HG03064 (cell line): Measurements from ENCODE around the gene SLC47A1.
"Not testable (repeated sequence)": the region's sequence is repeated elsewhere in the genome, so short reads cannot be mapped to it uniquely, and the experiment has no call there.

Source experiments
- ATAC-seq: cut with Tn5 transposase; IDR thresholded peaks from one replicate; pipeline ENCODE4 v1.9.1; 2021; ENCODE audit warnings: low read depth; ENCODE audit not compliant: unreplicated experiment

SLC47A1 gene

DNA sequence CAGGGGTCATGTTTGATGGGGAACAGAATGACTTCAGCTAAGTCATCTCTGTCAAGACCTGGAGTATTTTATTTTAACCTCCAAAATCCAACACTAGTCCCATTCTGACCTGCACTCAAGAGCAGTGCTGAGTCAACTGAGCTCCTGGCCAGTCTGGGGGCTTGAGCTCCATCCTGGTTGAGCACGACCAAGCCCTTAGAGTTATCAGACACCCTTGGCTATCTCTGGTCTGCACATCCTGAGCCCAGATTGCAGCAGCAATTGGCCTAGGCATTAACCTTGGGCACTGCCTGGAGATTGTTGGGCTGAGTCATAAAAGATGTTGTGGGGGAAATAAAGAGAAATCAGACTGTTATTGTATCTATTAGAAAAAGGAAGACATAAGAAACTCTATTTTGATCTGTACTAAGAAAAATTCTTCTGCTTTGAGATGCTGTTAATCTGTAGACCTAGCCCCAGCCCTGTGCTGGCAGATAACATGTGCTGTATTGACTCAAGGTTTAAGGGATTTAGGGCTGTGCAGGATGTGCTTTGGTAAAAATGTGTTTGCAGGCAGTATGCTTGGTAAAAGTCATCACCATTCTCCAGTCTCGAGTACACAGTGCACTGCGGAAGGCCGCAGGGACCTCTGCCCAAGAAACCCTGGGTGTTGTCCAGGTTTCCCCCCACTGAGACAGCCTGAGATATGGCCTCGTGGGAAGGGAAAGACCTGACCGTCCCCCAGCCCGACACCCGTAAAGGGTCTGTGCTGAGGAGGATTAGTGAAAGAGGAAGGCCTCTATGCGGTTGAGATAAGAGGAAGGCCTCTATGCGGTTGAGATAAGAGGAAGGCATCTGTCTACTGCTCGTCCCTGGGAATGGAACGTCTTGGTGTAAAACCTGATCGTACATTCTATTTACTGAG, 14.0 kb upstream of the SLC47A1 start:
- ATAC-seq, result not testable (repeated sequence)

GRCh38 chr17:19520641-19521040, 13.0 kb upstream of the SLC47A1 start:
- ATAC-seq, result no peak

- no peak for ATAC-seq
These were observed 10.0 kb upstream of the SLC47A1 start for GRCh38 chr17:19523690-19524089.

DNA sequence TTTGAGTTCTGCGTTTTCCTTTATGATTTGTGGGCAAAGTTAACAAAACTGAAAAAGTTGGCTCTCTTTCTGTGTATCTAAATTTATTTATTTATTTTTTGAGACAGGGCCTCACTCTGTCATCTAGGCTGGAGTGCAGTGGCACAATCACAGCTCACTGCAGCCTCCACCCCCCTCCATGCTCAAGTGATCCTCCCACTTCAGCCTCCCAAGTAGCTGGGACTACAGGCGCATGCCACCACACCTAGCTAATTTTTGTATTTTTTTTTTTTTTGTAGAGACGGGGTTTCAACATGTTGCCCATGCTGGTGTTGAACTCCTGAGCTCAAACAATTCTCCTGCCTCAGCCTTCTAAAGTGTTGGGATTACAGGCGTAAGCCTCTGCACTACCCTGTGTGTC, 6.7 kb upstream of the SLC47A1 start:
- ATAC-seq, result not testable (repeated sequence)

GRCh38 chr17:19531780-19532501, 1.7 kb upstream of the SLC47A1 start:
- ATAC-seq, result no peak

DNA sequence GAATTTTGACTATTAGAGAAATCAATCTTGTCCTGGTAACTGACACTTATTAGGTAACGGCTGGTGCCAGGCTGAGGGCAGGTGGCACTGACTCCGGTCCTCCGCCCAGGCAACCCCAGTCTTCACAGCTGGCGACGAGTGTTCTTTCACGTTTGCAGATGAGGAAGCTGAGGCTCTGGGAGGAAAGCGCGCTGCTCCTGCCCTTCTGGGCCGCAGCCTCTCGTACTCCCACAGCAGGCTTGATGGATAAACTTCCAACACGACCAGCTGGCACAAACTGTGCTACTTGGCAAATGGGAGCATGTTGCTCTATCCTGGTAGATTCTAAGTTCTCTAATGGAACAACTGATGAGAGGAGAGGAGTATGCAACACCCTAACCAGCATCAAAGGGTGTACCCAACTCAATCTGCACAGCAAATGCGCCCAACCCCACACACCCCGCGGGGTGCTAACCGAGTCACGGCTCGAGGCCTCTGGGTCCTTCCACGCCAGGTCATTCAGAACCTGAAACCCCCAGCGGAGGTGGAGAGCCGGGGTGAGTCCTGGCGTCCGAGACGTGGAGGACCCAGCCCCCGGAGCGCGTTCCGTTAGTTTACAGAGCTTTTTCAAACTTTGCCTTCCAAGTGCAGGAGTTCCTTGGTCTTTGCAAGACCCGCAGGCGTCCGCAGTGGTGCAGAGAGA, 477 bp upstream of the SLC47A1 start:
- ATAC-seq, result no peak

DNA sequence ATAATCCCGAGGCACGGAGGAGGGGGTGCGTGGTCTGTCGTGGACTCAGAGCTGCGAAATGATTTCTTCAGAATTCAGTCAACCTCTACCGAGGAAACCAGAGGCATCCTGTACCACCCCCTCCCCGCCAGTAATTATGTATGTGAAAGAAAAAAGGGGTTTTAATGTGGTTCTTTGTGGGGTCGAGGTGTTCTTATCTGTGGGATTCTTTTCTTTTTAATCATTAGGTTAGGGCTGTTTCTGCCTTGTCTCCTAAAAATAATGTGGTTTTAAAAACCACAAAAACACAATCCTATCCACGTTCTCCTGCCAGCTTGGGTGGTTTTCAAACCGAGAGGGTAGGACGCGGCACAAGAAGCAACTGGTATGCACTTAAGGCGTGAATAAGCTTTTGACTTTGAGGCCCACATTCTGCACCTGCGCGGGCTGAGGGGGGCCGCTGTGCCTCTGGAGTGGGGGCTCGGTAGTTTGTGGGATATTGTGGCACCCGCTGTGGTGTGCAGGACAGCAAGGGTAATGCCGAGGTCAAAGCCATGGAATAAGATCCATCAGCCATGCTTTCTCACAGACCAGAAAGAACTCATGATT, 1.0 kb downstream of the SLC47A1 start:
- ATAC-seq, result no peak

- no peak for ATAC-seq
These were observed 3.5 kb downstream of the SLC47A1 start for GRCh38 chr17:19537111-19537510.

DNA sequence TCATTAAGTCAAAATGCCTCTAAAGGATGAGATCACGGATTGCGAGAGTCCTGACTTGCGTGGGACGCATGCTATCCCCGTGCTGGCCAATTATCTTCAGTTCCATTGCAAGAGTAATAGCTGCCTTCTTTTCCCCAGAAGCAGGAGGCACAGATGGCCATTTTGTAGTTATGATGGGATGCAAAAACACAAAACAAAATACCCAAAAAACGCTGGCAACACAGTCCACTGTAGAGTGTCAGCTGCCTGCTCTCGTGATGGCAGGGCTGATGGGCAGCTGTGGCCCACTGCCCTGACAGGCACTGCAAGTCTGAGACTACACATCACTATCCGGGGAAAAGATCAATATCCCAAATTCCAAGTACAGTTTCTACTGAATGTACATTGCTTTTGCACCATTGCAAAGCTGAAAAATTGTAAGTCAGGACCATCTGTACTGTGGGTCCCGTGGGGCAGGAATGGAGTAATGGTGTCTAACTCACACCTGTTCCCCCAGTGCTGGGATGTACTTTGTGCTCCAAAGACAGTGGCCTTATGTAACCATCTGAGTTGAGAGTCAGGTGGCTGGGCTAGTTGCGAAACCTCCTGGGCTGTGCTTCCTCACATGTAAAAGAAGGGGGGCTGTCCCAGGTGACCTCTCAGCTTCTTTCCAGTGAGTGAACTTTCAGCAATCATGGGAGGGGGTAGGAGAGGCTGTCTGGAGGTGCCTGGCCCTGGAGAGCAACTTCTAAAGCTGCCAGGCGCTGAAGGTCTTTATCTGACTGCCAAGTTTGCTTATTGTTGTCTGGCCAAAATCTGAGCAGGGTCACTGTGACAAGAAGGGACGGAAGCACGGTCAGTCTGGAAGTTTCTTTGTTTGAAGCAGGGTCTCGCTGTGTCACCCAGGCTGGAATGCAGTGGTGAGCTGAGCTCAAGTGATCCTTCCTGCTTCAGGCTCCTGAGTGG, 4.7 kb downstream of the SLC47A1 start:
- no peak for ATAC-seq

GRCh38 chr17:19539040-19539399, 5.4 kb downstream of the SLC47A1 start:
- no peak for ATAC-seq

DNA sequence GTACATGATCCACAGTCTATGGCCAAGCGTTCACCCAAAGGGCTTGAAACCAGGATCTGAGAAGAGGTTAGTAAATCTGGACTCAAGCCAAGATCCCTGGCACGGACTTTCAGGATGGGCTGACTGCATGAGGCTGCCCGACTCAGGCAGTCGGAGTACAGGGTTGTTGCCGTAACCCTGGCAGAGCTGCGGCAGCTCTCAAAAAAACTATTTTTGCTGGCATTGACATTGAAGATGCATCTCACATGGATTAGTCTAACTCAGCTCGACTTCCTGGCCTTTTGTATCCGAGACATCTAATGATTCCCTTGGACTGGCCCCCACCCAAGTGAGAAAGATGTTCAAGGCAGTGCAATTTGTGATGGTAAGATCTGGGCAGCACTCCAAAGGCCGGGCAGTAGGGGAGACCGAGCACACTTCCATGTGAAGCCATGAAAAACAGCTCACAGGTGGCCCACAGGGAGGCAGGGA, 6.2 kb downstream of the SLC47A1 start:
- ATAC-seq, result no peak

DNA sequence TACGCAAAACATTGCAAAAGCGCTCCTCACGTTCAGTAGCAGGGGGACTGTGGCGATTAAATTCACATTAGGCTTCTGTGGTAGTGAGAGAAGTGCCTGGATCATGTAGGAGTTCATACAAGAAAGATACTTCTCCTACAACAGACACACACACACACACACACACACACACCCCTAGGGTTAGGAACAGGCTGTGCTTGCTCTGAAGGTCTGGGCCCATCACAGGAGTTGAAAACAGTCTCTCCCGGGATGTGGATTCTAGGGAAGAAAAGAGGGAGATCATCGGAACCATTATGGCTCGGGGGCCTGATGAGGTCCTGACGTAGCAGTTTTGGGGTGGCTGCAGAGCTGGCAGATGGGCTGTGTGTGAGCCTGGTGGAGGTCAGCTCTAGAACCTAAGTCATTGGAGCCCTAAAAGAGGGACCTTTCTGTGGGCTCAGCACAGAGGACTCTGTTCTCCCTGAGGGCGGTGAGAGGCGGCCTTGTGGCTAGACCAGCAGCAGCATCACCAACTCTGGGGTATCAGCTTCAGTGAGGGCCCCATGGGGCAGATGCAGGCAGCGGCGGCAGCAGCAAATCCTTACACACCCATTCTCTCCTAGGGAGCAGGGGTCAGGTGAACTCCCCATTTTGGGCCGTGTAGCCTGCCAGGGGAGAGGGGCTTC, 7.2 kb downstream of the SLC47A1 start:
- no peak for ATAC-seq

- ATAC-seq, result no peak
These were observed 7.8 kb downstream of the SLC47A1 start for GRCh38 chr17:19541445-19541844.

DNA sequence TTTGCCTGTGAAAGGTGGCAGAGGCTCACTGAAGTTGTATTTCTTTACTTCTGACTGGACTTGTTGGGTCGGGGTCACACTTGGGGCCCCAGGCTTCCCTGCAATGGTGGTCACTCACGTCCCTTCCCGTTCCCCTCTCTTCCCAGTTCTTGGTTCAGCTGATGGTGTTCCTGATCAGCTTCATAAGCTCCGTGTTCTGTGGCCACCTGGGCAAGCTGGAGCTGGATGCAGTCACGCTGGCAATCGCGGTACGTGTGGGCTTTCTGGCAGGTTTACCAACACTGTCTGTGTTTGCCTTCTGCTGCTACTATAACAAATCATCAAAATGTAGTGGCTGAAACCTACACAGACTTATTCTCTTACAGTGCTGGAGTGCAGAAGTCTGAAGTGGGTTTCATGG, 8.6 kb downstream of the SLC47A1 start:
- ATAC-seq, result no peak

GRCh38 chr17:19544366-19544765, 10.7 kb downstream of the SLC47A1 start:
- ATAC-seq, result no peak

- no peak for ATAC-seq
These were observed 12.8 kb downstream of the SLC47A1 start for GRCh38 chr17:19546289-19547065.

DNA sequence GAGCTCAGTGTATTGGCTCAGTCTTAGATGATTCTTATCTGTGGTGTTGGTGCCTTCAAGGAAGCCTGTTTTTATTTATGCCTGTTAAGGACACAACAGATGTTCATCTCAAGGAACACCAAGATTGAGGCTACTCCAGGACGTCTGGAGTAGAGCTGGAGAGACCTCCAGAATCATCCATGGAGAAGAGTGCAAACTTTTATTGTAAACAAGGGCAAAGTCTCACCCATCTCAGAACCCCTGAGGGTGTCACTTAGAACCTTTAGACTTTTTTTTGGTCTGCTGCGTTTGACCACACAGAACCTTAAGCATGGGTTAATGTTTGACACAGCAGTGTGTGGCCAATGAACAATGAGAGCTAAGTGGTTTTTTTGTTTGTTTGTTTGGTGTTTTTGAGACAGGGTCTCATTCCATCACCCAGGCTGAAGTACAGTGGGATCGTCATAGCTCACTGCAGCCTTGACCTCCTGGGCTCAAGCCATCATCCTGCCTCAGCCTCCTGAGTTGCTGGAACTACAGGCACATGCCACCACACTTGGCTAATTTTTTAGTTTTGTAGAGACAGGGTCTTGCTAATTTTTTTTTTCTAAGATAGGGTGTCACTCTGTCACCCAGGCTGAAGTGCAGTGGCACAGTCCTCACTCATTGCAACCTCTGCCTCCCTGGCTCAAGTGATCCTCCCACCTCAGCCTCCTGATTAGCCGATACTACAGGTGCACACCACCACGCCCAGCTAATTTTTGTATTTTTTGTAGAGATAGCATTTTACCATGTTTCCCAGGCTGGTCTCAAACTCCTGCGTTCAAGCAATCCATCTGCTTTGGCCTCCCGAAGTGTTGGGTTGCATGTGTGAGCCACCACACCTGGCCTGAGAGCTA, 16.3 kb downstream of the SLC47A1 start:
- ATAC-seq, result no peak

- no peak for ATAC-seq
These were observed 17.5 kb downstream of the SLC47A1 start for GRCh38 chr17:19551165-19551564.
